NCI-H2171 treated with DMSO at 0.1 percent for 48 hours (cell line): Measurements from ENCODE around the gene PSORS1C1.
"Not testable (repeated sequence)": the region's sequence is repeated elsewhere in the genome, so short reads cannot be mapped to it uniquely, and the experiment has no call there.

ENCODE experiments used
- DNase-seq: peaks from one replicate; lab custom pipeline; 2025; lab: John Stamatoyannopoulos, UW

PSORS1C1 gene

DNA sequence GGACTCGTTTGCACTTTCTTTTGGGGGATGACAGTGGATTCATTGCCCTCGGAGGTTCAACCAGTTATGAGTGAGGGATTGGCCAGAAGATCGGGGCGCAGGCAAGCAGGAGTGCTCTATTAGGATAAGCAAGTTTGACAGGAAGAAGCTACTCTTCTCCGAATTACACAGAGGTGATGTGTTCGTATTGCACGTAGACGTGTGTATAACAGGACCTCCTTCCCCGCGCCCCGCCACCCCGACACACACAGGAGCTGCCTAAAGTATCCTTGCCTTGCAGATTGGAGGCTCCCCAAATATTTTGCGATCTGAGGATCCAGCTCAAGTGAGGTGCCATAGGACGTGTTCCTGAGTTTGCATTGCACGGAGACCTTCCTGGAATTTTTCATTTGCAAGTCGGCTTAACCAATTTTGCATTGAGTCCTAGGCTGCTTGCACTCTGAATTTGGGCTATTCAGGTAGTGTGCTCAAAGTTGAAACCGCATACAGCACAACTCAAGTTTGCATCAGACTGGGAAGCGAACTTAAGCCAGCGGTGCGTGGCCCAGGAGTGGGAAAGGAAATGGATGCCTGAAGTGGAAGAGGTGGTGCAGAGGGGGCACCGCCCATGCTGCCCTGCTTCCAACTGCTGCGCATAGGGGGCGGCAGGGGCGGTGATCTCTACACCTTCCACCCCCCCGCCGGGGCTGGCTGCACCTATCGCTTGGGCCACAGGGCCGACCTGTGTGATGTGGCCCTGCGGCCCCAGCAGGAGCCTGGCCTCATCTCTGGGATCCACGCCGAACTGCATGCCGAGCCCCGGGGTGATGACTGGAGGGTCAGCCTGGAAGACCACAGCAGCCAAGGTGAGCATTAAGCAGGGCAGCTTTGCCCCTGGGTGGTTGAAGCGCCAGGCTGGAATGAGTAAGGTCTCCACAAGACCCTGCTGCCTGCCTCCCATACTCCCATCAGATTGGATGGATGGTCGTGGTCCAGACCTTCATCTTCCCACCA, 44.6 kb downstream of the PSORS1C1 start:
- DNase-seq, result no peak

DNA sequence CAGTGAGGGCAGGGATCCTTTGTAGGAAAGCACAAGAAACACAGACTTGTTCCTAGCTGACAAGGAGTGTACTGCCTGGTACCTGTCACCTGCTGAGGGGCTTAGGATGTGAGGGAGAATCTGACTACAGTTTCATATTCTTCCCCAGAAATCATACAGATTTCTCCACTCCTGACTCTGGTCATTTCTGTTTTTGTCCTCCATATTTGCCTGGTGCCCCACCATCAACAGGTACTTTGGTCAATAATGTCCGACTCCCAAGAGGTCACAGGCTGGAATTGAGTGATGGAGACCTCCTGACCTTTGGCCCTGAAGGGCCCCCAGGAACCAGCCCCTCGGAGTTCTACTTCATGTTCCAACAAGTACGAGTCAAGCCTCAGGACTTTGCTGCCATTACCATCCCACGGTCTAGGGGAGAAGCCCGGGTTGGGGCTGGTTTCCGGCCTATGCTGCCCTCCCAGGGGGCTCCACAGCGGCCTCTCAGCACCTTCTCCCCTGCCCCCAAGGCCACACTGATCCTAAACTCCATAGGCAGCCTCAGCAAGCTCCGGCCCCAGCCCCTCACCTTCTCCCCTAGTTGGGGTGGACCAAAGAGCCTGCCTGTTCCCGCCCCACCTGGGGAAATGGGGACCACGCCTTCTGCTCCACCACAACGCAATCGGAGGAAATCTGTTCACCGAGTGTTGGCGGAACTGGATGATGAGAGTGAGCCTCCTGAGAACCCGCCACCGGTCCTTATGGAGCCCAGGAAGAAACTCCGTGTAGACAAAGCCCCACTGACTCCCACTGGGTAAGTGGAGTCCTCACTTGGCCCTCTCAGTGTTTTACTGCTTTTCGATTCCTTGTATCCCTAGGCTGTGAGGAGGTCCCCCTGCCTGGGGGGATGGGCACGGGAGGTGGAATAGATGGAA, 46.9 kb downstream of the PSORS1C1 start:
- DNase-seq, result no peak

DNA sequence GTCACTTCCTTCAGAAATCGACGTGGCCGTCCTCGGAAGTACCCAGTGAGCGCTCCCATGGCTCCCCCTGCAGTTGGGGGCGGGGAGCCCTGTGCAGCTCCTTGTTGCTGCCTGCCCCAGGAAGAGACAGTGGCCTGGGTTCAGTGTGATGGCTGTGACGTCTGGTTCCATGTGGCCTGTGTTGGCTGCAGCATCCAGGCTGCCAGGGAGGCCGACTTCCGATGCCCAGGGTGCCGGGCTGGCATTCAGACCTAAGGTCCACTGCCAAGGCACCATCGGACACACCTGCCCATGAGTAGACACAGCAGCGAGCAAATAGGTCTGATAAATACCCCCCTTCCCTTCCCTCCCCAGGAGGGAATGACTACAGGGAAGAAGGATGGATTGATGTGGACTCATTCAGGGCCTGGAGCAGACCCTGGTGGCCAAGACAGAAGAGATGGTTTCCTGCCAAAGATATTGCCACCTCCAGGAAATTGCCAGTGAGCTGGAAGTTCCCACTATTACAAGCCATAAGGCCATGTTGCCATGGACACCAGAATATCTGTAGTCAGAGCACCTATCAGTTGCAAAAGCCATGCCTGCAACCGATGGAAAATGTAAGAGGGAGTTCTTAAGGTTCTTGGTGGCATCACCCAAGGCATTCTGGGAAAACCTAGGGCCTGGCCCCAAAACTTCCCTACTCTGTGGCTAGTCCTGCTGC, 48.0 kb downstream of the PSORS1C1 start:
- DNase-seq, result no peak

DNA sequence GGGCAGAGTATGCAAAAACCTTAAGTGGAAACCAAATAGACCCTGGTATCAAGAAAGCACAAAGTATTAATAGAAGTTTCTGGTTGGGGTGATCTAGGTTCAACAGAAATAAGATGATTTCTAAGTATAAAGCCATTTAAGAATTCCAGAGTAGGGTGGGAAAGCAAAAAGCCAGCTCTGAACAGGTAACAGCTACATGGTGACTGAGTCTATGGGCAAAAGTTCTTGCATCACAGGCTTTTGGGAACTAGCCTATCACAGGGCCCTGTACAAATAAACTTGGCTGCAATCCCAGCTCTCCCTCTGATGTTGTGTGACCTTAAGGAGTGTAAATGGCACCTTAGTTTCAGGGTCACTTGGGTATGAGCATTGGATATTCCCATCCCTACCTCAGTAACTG, 49.3 kb downstream of the PSORS1C1 start:
- DNase-seq, result no peak

DNA sequence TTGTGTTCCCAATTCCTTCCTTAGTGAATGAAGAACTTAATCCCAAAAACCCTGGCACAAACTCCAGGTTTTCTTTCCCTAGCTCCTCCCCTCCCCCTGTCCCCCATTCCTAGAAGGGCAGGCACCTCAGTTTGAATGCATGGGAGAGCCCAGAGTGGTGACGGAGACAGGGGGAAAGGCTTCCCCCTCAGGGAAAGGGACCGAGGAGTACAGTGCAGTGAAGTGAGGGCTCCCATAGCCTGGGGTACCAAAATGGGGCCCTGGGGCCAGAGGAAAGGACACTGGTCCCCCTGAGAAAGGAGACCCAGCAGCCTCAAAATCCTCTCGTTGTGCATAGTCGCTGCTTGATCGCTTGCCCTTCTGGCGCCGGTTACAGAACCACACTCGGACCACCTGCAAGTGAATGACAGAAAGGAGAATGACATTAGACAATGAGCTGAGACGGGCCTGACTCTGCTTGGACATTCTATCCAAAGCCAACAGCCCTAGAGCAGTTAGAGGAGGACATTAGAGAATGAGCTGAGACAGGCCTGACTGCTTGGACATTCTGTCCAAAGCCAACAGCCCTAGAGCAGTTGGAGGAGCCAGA, 50.0 kb downstream of the PSORS1C1 start:
- not testable (repeated sequence) for DNase-seq

DNA sequence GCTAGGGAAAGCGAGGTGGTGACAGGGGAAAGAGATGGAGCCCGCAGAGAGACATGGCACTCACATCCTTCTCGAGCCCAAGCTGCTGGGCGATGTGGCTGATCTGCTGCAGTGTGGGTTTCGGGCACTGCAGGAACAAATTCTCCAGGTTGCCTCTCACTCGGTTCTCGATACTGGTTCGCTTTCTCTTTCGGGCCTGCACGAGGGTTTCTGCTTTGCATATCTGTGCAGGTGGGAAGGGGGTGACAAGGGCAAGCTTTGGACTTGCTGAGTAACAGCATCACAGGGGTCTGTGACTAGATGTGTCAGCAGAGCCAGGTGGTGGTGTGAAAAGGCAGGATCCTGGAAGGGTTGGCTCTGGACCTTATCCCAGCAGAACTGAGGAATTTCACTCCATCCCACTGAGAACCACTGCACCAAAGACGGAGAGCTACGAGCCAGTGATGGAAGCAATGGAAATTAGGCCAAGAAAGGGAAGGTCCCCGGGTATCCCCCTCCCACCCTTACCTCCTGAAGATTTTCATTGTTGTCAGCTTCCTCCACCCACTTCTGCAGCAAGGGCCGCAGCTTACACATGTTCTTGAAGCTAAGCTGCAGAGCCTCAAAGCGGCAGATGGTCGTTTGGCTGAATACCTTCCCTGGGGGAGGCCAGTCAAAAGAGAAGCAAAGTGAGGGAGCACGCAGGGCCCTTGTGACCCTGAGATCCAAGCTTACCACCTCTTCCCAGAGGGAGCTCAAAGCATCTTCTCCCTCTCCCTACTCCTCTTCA, 50.6 kb downstream of the PSORS1C1 start:
- peak; percentile 22 for DNase-seq

DNA sequence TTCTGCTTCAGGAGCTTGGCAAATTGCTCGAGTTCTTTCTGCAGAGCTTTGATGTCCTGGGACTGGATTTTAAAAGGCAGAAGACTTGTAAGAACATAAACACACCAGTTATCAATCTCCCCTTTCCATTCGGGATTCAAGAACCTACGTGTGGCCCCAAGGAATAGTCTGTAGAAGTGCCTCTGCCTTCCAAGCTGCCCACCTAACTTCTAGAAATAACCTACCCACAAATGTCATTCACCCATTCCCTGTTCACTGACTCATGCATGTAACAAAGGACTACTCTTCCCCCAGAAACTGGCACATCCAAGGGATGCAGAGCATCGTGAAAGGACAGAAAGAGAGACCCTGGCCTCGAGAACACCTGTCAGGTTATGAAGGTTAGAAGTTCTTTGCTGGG, 51.4 kb downstream of the PSORS1C1 start:
- no peak for DNase-seq

DNA sequence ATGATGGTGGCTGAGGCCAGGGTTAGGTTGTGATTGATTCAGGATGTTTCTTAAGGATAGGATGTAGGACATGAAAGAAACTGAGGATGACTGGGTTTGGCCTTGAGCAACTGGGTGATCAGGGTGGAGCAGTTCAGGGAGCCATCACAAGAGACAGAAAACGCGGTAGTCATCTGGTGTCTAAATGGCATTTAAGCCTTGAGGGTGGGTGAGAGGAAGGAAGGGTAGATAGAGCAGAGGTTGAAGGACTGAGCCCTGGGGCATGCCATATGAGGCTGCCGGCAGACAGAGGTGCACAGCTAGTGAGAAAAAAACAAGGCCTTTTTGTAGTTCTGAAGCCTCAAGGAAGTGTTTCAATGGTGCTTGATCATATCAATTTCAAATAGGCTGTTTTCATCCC, 54.0 kb downstream of the PSORS1C1 start:
- no peak for DNase-seq

DNA sequence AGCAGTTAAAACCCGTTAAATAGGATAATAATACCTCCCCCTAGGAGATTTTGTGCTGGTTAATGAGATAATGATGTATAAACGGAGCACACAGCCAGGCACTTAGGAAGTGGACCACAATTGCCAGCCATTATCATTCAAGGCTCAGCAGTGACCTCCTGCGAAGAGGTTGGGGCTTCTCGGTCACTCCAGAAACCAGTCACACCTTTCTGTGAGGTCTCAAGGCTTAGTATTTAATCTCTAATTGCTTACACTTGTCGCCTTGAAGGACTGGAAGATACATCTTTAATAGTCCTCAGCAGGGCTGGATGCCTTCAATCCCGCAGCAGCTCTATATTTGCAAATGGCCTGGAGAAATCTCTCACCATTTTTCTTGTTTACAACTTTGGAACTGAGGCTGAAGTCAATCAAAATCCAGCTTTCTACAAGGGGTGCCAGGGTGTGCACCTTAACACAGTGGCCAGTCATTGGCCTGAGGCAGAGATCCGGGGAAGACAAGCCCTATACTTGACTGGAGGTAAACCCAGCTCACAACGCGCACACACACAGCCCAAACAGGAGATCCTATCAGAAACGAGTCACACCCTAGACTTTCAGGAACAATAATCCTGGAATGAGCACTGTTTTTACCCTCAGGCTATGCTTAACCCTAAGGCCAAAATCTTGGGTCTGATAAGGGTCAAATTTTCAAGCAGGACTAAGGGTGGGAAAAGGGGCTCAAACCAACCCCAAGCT, 54.7 kb downstream of the PSORS1C1 start:
- no peak for DNase-seq

DNA sequence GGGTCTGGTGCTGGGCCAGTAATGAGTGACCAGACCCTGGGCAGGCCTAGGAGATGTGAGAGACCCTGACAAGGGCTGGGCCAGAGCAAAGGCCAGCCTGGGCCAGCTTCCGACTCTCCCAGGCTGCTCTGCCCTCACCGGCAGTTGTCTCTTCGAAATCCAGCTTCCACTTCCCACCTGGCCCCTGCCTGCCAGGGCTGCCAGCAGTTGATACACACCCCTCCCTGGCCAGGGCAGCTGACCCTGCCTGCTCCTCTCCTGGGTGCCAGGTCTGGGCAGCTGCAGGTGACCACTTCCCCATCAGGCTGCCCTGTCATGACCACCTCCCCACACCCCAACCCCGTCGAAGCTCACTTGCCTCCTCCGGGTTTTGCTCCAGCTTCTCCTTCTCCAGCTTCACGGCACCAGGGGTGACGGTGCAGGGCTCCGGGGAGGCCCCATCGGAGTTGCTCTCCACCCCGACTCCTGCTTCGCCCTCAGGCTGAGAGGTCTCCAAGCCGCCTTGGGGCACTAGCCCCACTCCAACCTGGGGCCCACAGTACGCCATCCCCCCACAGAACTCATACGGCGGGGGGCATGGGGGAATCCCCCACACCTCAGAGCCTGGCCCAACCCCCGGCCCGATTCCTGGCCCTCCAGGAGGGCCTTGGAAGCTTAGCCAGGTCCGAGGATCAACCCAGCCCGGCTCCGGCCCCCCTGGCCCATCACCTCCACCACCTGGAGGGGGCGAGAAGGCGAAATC, 55.4 kb downstream of the PSORS1C1 start:
- not testable (repeated sequence) for DNase-seq

DNA sequence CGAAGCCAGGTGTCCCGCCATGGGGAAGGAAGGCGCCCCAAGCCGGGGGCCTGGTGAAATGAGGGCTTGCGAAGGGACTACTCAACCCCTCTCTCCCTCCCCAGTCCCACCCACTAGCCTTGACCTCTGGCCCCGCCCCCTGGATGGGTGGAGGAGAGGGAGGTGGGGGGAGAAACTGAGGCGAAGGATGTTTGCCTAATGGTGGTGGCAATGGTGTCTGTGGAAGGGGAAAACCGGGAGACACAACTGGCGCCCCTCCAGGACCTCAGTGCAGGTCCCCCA, 55.9 kb downstream of the PSORS1C1 start, which contains the start of gene POU5F1:
Gene POU5F1, minus strand, starts transcription at position 83 of the 282 bp plus-strand sequence. Its CDS starts 62 bp downstream, at position 21.
- DNase-seq, result no peak

DNA sequence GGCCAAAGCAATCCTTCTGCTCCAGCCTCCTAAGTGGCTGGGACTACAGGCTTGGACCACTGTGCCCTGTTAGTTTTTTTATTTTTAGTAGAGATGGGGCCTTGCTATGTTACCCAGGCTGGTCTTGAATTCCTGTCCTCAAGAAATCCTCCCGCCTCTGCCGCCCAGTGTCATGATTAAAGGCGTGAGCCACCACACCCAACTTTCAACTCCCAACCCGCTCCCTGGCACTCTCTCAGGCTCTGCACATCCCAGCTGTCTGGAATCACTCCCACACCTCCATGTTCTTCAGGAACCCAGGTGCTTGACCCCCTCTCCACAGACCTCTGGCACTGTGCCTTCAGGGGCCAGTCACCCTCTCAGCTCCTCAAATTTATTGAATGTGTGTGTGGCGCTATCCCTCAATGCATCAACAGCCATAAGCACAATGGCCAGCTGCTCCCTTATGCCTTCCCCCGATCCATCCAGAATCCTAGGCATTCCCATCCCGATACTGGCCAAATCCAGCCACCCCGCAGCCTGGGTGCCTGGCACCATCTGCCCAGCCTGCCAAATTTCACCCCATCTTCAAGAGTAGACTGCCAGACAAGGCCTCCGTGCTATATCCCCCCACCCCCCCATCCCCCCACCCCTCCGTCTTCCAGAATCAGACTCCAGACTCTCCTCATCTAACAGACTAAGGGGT, 56.5 kb downstream of the PSORS1C1 start:
- DNase-seq, result no peak

DNA sequence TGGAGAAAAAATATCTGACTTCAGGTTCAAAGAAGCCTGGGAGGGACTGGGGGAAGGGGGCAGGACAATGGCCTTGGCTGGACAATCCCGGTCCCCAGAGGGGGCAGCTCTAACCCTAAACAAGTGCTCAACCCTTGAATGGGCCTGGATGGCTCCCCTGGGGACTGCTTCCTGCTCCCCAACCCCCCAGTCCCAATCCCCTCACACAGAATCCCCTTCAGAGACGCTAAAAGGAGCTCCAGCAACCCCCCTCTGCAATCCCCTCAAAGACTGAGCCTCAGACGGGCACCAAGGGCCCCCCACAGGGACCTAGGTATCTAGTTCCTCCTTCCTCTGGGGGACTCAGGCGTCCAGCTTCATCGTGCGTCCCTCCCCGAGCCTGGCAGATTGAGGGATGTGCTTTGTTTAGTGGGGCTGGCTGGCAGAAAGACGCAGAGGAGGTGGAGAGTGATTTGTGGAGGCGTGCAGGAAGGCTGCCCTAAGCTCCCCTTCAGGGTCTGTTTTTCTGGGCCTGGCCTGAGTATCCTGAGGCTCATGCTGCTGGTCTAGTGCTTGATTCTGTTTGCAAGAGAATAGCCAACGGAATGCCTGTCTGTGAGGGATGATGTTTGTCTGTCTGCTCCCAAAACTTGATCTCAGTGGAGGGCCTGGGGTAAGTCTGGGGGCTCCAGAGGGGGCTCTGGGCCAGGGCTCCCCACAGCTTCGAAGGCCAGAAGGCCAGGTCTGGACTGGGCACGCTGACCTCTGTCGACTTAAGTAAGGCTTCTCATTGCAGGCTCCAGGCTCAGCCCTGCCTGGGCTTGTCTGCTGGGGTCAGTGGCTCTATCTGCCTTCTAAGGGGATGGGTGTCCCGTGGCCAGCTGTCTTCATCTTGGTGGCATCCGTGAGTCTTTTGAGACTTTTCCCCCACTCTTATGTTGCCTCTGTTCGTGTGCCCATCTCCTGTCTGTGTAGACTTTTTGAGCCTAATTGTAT, 57.6 kb downstream of the PSORS1C1 start:
- no peak for DNase-seq

DNA sequence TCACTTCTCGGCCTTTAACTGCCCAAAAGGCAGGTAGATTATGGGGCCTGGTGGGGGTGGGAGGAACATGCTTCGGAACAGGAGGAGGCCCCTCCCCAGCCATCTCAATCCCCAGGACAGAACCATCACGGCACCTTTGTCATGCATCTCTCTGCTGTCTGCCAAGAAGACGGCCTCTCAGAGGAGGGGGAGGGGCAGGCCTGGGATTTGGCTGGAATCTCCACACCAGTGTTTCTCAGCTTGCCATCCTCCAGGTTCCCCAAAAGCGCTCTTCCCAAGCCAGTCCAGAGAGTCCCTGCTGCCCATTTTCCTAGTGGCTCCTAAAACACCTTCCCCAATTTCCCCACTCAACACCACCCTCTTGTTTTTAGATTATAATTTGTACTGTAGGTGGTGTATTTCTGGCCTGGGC, 58.4 kb downstream of the PSORS1C1 start:
- no peak for DNase-seq

DNA sequence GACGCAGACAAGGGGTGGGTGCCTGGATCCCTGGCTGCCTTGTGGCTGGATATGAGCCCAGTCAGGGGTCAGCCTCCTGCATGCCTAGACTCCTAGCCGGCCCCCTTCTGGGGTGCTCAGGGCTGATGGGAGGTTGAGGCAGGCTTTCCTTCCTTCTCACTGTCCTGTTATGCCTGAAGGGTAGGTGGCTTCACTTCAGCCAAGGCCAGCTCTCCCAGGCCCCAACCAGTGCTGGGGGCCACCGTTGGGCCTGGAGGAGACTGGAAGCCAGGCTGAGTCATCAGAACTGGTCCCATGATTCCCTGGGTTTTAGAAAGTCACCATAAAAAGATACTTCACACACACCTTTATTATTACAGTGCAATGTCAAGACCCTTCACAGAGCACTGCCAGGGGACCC, 58.8 kb downstream of the PSORS1C1 start:
- no peak for DNase-seq

DNA sequence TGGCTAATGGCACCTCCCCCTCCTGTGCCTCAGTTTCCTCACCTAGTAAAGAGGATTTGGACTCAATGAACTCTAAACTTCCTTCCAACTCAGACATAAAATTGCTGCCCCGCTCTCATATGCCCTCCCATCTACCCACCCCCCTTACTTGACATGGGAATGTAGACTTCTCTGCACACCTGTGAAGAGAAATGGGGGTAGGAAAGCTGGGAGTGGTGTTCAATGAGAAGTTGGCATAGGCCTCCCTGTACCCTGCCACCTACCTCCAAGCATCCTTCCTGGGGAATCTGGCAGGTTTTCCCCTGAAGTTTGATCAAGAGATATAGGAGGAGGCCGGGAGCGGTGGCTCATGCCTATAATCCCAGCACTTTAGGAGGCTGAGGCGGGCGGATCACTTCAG, 59.8 kb downstream of the PSORS1C1 start:
- no peak for DNase-seq

DNA sequence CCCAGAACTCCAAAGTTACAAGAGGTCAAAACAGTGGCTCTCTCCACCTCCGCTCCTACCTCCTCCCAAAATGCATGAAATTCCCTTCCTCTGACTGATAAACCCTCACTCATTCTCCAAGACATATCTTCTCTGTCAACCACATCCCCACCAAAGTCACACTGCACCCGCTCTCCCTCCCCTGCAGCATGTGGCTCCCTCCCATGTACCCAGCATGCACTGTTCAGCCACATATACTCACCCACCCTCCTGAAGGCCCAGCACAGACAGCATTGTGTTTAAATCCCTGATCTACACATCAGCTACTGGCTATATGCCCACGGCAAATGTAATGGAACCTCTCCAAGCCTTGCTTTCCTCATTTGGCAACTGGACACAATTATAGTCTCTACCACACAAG, 61.4 kb downstream of the PSORS1C1 start:
- no peak for DNase-seq
